ENCODE results near the gene CSRNP3. TPM values are rescaled to one million over a fixed set of nuclear protein-coding genes. Genes with fewer than 3 reads are reported as not detected.
"Not testable (repeated sequence)": the region's sequence is repeated elsewhere in the genome, so short reads cannot be mapped to it uniquely, and the experiment has no call there.

The CSRNP3 gene
- total RNA-seq, 1 donor from 2014 or later, result 1.5 TPM

- no peak for DNase-seq (ENCODE audit: extremely low spot score, unreplicated experiment)
- H3K4me3 Mint-ChIP-seq (ENCODE audit: unreplicated experiment), result no peak overlapping the region
- H3K27ac Mint-ChIP-seq (ENCODE audit: unreplicated experiment), result no peak overlapping the region
- TF ChIP-seq CTCF (IDR thresholded peaks at IDR 0.05), result no peak
- no peaks in the 10 kb centered on the region for H3K9me3 Mint-ChIP-seq (ENCODE audit: unreplicated experiment)
- H3K27me3 Mint-ChIP-seq (ENCODE audit: unreplicated experiment), result no peaks in the 10 kb centered on the region
- no peaks in the 10 kb centered on the region for H3K36me3 Mint-ChIP-seq (ENCODE audit: unreplicated experiment)
- H3K4me1 Mint-ChIP-seq (ENCODE audit: unreplicated experiment), result peaks cover 3% of the 10 kb centered on the region
Measured at GRCh38 chr2:165660361-165660760, 190.9 kb downstream of the CSRNP3 start.

GRCh38 chr2:165662720-165663119 lies 193.2 kb downstream of the CSRNP3 start:
- Mint-ChIP-seq H3K27ac (ENCODE audit: unreplicated experiment) (no peak overlapping the region), H3K4me3 (ENCODE audit: unreplicated experiment) (no peak overlapping the region), H3K9me3 (ENCODE audit: unreplicated experiment) (no peaks in the 10 kb centered on the region), H3K4me1 (ENCODE audit: unreplicated experiment) (peaks cover 3% of the 10 kb centered on the region), H3K36me3 (ENCODE audit: unreplicated experiment) (no peaks in the 10 kb centered on the region), H3K27me3 (ENCODE audit: unreplicated experiment) (no peaks in the 10 kb centered on the region)
- DNase-seq (ENCODE audit: extremely low spot score, unreplicated experiment), result no peak
- TF ChIP-seq CTCF (IDR thresholded peaks at IDR 0.05), result no peak

GRCh38 chr2:165665614-165666013 lies 196.1 kb downstream of the CSRNP3 start:
- H3K4me3 Mint-ChIP-seq (ENCODE audit: unreplicated experiment), result no peak overlapping the region

GRCh38 chr2:165666073-165666472 lies 196.6 kb downstream of the CSRNP3 start:
- H3K4me3 Mint-ChIP-seq (ENCODE audit: unreplicated experiment); H3K36me3 Mint-ChIP-seq (ENCODE audit: unreplicated experiment); H3K27ac Mint-ChIP-seq (ENCODE audit: unreplicated experiment); H3K9me3 Mint-ChIP-seq (ENCODE audit: unreplicated experiment); H3K27me3 Mint-ChIP-seq (ENCODE audit: unreplicated experiment); DNase-seq (ENCODE audit: extremely low spot score, unreplicated experiment); H3K4me1 Mint-ChIP-seq (ENCODE audit: unreplicated experiment): not testable (repeated sequence)

More at GRCh38 chr2:165665614-165666013, 196.1 kb downstream of the CSRNP3 start:
- TF ChIP-seq CTCF (IDR thresholded peaks at IDR 0.05), result no peak
- Mint-ChIP-seq H3K27me3 (ENCODE audit: unreplicated experiment) (peaks cover 2% of the 10 kb centered on the region), H3K27ac (ENCODE audit: unreplicated experiment) (no peak overlapping the region), H3K9me3 (ENCODE audit: unreplicated experiment) (no peaks in the 10 kb centered on the region), H3K36me3 (ENCODE audit: unreplicated experiment) (no peaks in the 10 kb centered on the region), H3K4me1 (ENCODE audit: unreplicated experiment) (peaks cover 3% of the 10 kb centered on the region)
- DNase-seq (ENCODE audit: extremely low spot score, unreplicated experiment), result no peak

GRCh38 chr2:165666605-165667004 lies 197.1 kb downstream of the CSRNP3 start:
- DNase-seq (ENCODE audit: extremely low spot score, unreplicated experiment), result no peak
- H3K4me1 Mint-ChIP-seq (ENCODE audit: unreplicated experiment), result peaks cover 3% of the 10 kb centered on the region
- no peak overlapping the region for H3K4me3 Mint-ChIP-seq (ENCODE audit: unreplicated experiment)
- H3K9me3 Mint-ChIP-seq (ENCODE audit: unreplicated experiment), result no peaks in the 10 kb centered on the region
- peaks cover 2% of the 10 kb centered on the region for H3K27me3 Mint-ChIP-seq (ENCODE audit: unreplicated experiment)
- no peak for TF ChIP-seq CTCF (IDR thresholded peaks at IDR 0.05)
- no peaks in the 10 kb centered on the region for H3K36me3 Mint-ChIP-seq (ENCODE audit: unreplicated experiment)
- no peak overlapping the region for H3K27ac Mint-ChIP-seq (ENCODE audit: unreplicated experiment)

GRCh38 chr2:165667375-165667774 lies 197.9 kb downstream of the CSRNP3 start:
- H3K4me3 Mint-ChIP-seq (ENCODE audit: unreplicated experiment), result no peak overlapping the region
- H3K4me1 Mint-ChIP-seq (ENCODE audit: unreplicated experiment), result peaks cover 3% of the 10 kb centered on the region
- DNase-seq (ENCODE audit: extremely low spot score, unreplicated experiment), result no peak
- H3K9me3 Mint-ChIP-seq (ENCODE audit: unreplicated experiment), result peaks cover 6% of the 10 kb centered on the region
- TF ChIP-seq CTCF (IDR thresholded peaks at IDR 0.05), result no peak
- peaks cover 2% of the 10 kb centered on the region for H3K27me3 Mint-ChIP-seq (ENCODE audit: unreplicated experiment)
- H3K36me3 Mint-ChIP-seq (ENCODE audit: unreplicated experiment), result peaks cover 5% of the 10 kb centered on the region
- H3K27ac Mint-ChIP-seq (ENCODE audit: unreplicated experiment), result no peak overlapping the region
